Keratinocyte (primary cell): ENCODE measurements around the gene DAPK3. TPM values are rescaled to one million over a fixed set of nuclear protein-coding genes. Genes with fewer than 3 reads are reported as not detected.

Experiments used
- DNase-seq: peaks from one replicate; pipeline ENCODE4 v3.0.0-alpha.2; 2011; ENCODE audit warnings: low read depth, missing footprints, low spot score
- FAIRE-seq: peaks from 2 replicates; lab custom pipeline; 2011; peaks lifted over from hg19 to GRCh38; lab: Jason Lieb, UNC
- H2AFZ ChIP-seq: 2 replicates; pipeline ENCODE4 v1.6.0; 2012; ENCODE audit warnings: low read length, control low read depth, inconsistent platforms; ENCODE audit not compliant: control insufficient read depth
- H3K27ac ChIP-seq: 2 replicates; pipeline ENCODE4 v1.5.1; 2011; ENCODE audit warnings: low read length; ENCODE audit not compliant: control insufficient read depth, insufficient read depth
- H3K27me3 ChIP-seq: 3 replicates; pipeline ENCODE4 v1.6.0; 2011; ENCODE audit warnings: low read length; ENCODE audit not compliant: control insufficient read depth, insufficient read depth; ENCODE audit errors: extremely low read depth
- H3K36me3 ChIP-seq, 2 experiments: 2 replicates in 1 of 2; 3 replicates in 1 of 2; pipeline ENCODE4 v1.5.1; 2011; ENCODE audit warnings: low read length in 2 of 2, mild to moderate bottlenecking in 1 of 2; ENCODE audit not compliant: control insufficient read depth in 2 of 2, insufficient read depth in 2 of 2; ENCODE audit errors: extremely low read depth in 1 of 2
- H3K4me1 ChIP-seq: 3 replicates; pipeline ENCODE4 v1.5.1; 2011; ENCODE audit warnings: low read length; ENCODE audit not compliant: control insufficient read depth, insufficient read depth; ENCODE audit errors: extremely low read depth
- H3K4me2 ChIP-seq: 3 replicates; pipeline ENCODE4 v1.6.0; 2011; ENCODE audit warnings: low read depth, low read length; ENCODE audit not compliant: control insufficient read depth, insufficient read depth; ENCODE audit errors: extremely low read depth
- H3K4me3 ChIP-seq, 3 experiments: fragments of 200-600 bp in 1 of 3; sonication (generic) in 1 of 3; 2 replicates in 2 of 3; 3 replicates in 1 of 3; pipeline ENCODE4 v1.5.1; 2011 to 2016; ENCODE audit warnings: low read length in 3 of 3, mild to moderate bottlenecking in 3 of 3, control low read depth in 2 of 3, inconsistent platforms in 1 of 3, low read depth in 1 of 3, mixed read lengths in 1 of 3, mixed run types in 1 of 3, moderate library complexity in 1 of 3; ENCODE audit not compliant: control insufficient read depth in 2 of 3, insufficient read depth in 2 of 3; ENCODE audit errors: extremely low read depth in 1 of 3
- H3K79me2 ChIP-seq: 2 replicates; pipeline ENCODE4 v1.6.0; 2012; ENCODE audit warnings: low read length; ENCODE audit not compliant: control insufficient read depth, insufficient read depth
- H3K9ac ChIP-seq: 3 replicates; pipeline ENCODE4 v1.6.0; 2011; ENCODE audit warnings: low read length; ENCODE audit not compliant: control insufficient read depth, insufficient read depth; ENCODE audit errors: extremely low read depth
- H3K9me1 ChIP-seq: 3 replicates; pipeline ENCODE4 v1.6.0; 2011; ENCODE audit warnings: low read length; ENCODE audit not compliant: control insufficient read depth, insufficient read depth; ENCODE audit errors: extremely low read depth
- H3K9me3 ChIP-seq: 2 replicates; pipeline ENCODE4 v1.5.1; 2012; ENCODE audit warnings: low read depth, low read length; ENCODE audit not compliant: control insufficient read depth
- H4K20me1 ChIP-seq: 3 replicates; pipeline ENCODE4 v1.6.0; 2011; ENCODE audit warnings: low read length; ENCODE audit not compliant: control insufficient read depth, insufficient read depth; ENCODE audit errors: extremely low read depth
- EZH2 ChIP-seq: IDR thresholded peaks from one replicate; pipeline ENCODE4 v1.6.1; 2012; ENCODE audit warnings: inconsistent platforms, mild to moderate bottlenecking, low read length, moderate library complexity
- dilution Hi-C: fragments of 300-500 bp; cut with MboI; formaldehyde crosslinking; loops from one replicate; pipeline ENCODE4 v1.7.0; 2020; ENCODE audit warnings: low sequenced_read_pairs; ENCODE audit not compliant: extremely low pct_ligation_motif_present
- polyA plus RNA-seq, 5 experiments: library from polyadenylated mRNA; depleted of rRNA in 3 of 5; stranded (reverse) in 3 of 5; stranded (forward) in 1 of 5; unstranded in 1 of 5; fragments of >200 nt; gene quantifications; 1 replicate in 1 of 5; 2 replicates in 3 of 5; 3 replicates in 1 of 5; pipeline versions ENCODE4 v1.2.1 to v1.2.3, GENCODE V29; 2011 to 2012; ENCODE audit warnings: missing spikeins in 2 of 5, low read depth in 1 of 5, low replicate concordance in 1 of 5
- TF ChIP-seq, protein P1 (sequence below), 3 experiments: IDR thresholded peaks in 1 of 3; conservative IDR thresholded peaks in 1 of 3; optimal IDR thresholded peaks in 1 of 3; 2 replicates in 2 of 3; 3 replicates in 1 of 3; pipeline versions ENCODE3 to v1.5.1; 2011; ENCODE audit warnings: low read length in 3 of 3, mild to moderate bottlenecking in 3 of 3, moderate library complexity in 2 of 3, control low read depth in 1 of 3, inconsistent platforms in 1 of 3; ENCODE audit not compliant: insufficient read depth in 2 of 3; ENCODE audit errors: extremely low read depth in 1 of 3

DAPK3 gene
- polyA plus RNA-seq, 1 donor (not counting 4 experiments of a cell fraction or from before 2014, with no cell fraction given), result 57.3 TPM

DNA sequence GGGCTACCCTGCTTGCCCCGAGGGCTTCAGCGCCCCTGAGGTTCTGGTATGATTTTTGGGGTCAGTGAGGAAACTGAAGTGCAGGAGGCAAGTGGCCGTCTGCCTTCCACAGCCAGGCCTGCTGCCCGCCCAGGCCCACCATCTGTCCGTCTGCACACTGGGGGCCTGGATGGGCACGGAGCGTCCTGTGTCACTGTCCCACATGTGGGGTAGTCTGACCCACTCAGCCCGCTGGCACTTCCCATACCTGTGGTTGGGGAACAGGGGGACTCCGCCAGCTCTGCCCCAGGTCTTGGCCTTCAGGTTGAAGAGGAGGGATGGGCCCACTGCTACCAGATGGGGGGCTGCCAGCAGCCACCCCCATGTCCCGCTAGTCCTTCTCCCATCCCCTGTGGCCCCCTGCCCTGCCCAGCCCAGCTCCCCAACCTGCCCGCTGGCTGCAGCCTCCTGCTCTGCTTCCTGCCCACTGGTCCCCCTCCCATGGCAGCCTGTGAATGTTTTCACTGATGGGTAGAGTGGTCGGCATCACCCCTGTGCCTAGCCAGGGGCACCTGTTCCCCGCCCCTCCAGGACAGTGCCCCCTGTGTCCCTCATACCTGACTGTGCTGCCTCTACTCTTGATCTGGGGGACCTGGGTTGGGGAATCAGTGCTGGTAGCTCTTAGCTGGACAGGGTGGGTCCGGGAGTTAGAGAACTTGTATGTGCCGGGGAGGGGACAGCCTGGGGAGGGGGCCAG, 46.2 kb upstream of the DAPK3 start:
- Histone ChIP-seq H3K4me1 (no peaks in the 10 kb centered on the region), H4K20me1 (peaks cover 3% of the 10 kb centered on the region), H3K27ac (no peak overlapping the region), H3K9ac (no peak overlapping the region), H3K9me3 (no peaks in the 10 kb centered on the region), H3K9me1 (no peaks in the 10 kb centered on the region), H3K36me3 (peaks cover 21 to 33% of the 10 kb centered on the region in 2 experiments), H3K27me3 (no peaks in the 10 kb centered on the region), H2AFZ (no peak overlapping the region), H3K4me2 (no peak overlapping the region), H3K79me2 (peaks cover 28% of the 10 kb centered on the region), H3K4me3 (no peak overlapping the region)
- FAIRE-seq (no peak), DNase-seq (no peak)
- dilution Hi-C loops, result no loop called here
- no peak for TF ChIP-seq EZH2
- TF ChIP-seq, protein P1, sequence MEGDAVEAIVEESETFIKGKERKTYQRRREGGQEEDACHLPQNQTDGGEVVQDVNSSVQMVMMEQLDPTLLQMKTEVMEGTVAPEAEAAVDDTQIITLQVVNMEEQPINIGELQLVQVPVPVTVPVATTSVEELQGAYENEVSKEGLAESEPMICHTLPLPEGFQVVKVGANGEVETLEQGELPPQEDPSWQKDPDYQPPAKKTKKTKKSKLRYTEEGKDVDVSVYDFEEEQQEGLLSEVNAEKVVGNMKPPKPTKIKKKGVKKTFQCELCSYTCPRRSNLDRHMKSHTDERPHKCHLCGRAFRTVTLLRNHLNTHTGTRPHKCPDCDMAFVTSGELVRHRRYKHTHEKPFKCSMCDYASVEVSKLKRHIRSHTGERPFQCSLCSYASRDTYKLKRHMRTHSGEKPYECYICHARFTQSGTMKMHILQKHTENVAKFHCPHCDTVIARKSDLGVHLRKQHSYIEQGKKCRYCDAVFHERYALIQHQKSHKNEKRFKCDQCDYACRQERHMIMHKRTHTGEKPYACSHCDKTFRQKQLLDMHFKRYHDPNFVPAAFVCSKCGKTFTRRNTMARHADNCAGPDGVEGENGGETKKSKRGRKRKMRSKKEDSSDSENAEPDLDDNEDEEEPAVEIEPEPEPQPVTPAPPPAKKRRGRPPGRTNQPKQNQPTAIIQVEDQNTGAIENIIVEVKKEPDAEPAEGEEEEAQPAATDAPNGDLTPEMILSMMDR (optimal IDR thresholded peaks at IDR 0.05 in 1 of 3, IDR thresholded peaks at IDR 0.05 in 1 of 3, conservative IDR thresholded peaks at IDR 0.05 in 1 of 3; ENCODE audit: extremely low read depth in 1 of 3, insufficient read depth in 2 of 3, low read length in 3 of 3), result no peak

DNA sequence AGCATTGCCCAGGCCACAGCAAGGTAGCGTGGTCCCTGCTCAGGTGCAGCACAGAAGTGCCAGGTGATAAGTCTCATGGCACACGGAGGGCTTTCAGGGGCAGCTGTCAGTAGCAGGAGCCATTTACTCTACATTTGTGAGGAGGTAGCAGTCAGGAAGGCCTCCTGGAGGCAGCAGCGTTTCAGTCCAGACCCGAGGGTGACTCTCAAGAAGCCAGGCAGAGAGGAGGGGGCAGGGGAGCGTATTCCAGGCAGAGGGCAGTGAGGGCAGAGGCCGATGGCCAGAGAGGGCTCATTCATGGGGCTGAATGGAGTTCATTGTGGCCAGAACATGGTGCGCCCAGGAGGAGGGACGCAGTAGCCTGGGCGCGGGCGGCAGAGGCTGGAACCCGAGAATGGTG, 45.6 kb upstream of the DAPK3 start:
- Histone ChIP-seq H2AFZ (no peak overlapping the region), H3K36me3 (peaks cover 21 to 33% of the 10 kb centered on the region in 2 experiments), H3K4me1 (no peaks in the 10 kb centered on the region), H3K4me2 (no peak overlapping the region), H4K20me1 (peaks cover 3% of the 10 kb centered on the region), H3K79me2 (peaks cover 30% of the 10 kb centered on the region), H3K4me3 (no peak overlapping the region), H3K9me3 (no peaks in the 10 kb centered on the region), H3K27me3 (no peaks in the 10 kb centered on the region), H3K9ac (no peak overlapping the region), H3K9me1 (no peaks in the 10 kb centered on the region), H3K27ac (no peak overlapping the region)
- TF ChIP-seq EZH2, result no peak
- TF ChIP-seq, protein P1 (optimal IDR thresholded peaks at IDR 0.05 in 1 of 3, IDR thresholded peaks at IDR 0.05 in 1 of 3, conservative IDR thresholded peaks at IDR 0.05 in 1 of 3; ENCODE audit: extremely low read depth in 1 of 3, insufficient read depth in 2 of 3, low read length in 3 of 3), result no peak
- dilution Hi-C loops, result no loop called here
- no peak for FAIRE-seq
- DNase-seq, result no peak
